GM10266 (cell line): ENCODE data around the gene CPZ.

Source experiments
- DNase-seq: peaks from one replicate; pipeline ENCODE4 v3.0.0; 2012; ENCODE audit errors: extremely low spot score
- TF ChIP-seq, protein P1 (sequence below): IDR thresholded peaks from 2 replicates; pipeline ENCODE4 v1.5.1; 2012; ENCODE audit warnings: mild to moderate bottlenecking, low read depth; ENCODE audit not compliant: control insufficient read depth, insufficient read depth; ENCODE audit errors: missing control alignments

Gene CPZ

DNA sequence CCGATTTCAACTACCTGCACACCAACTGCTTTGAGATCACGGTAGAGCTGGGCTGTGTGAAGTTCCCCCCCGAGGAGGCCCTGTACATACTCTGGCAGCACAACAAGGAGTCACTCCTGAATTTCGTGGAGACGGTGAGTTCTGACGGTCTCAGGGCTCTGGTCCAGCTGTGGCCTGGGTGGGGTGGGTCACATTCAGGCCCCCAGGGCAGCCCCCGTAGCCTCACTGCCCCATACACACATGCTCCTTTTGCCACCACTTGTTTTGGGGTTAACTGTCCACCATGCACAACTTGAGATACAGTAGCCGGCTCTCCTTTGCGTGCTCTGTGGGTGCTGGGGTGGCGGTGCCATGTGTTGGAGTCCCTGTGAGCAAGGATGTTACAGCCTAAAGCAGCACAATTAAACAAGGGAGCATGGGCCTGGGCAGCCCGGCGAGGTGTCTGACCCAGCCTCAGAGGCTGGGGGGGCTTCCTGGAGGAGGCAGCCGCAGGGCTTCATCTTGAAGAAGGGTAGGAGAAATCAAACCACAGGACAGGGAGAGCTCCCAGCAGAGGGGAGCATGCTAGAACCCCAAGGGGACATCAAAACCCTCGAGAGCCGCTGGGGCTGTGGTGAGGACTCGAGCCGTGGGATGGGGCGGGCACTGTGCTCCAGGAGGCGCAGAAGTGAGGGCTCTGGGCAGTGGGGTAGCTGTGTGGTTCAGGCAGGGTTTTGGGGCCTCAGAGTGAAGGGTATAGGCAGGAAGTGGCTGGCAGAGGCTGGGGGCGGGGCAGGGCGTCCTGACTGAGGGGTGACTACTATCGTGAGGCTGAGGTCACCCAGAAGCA lies 22.0 kb downstream of the CPZ start:
- TF ChIP-seq, protein P1, sequence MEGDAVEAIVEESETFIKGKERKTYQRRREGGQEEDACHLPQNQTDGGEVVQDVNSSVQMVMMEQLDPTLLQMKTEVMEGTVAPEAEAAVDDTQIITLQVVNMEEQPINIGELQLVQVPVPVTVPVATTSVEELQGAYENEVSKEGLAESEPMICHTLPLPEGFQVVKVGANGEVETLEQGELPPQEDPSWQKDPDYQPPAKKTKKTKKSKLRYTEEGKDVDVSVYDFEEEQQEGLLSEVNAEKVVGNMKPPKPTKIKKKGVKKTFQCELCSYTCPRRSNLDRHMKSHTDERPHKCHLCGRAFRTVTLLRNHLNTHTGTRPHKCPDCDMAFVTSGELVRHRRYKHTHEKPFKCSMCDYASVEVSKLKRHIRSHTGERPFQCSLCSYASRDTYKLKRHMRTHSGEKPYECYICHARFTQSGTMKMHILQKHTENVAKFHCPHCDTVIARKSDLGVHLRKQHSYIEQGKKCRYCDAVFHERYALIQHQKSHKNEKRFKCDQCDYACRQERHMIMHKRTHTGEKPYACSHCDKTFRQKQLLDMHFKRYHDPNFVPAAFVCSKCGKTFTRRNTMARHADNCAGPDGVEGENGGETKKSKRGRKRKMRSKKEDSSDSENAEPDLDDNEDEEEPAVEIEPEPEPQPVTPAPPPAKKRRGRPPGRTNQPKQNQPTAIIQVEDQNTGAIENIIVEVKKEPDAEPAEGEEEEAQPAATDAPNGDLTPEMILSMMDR: no peak
- DNase-seq: no peak

DNA sequence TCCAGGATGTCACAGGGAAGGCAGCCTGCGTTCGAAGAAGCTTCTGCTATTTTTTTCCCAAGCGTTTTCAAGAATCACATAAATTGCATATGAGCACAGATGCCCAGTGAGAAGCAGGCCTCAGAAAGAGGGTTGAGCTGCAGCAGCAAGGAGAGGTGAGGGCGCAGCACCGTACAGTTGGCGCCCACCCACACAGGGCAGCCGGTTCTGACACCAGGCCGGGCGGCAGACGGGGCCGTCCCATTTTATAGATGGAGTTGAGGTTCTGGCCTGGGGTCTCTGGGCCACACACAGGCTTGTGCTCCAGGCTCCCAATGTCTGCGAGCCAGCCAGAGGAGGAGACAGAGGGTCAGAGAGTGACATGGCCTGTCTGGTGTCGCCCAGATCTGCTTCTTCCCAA lies 22.8 kb downstream of the CPZ start:
- TF ChIP-seq, protein P1: no peak
- no peak for DNase-seq

DNA sequence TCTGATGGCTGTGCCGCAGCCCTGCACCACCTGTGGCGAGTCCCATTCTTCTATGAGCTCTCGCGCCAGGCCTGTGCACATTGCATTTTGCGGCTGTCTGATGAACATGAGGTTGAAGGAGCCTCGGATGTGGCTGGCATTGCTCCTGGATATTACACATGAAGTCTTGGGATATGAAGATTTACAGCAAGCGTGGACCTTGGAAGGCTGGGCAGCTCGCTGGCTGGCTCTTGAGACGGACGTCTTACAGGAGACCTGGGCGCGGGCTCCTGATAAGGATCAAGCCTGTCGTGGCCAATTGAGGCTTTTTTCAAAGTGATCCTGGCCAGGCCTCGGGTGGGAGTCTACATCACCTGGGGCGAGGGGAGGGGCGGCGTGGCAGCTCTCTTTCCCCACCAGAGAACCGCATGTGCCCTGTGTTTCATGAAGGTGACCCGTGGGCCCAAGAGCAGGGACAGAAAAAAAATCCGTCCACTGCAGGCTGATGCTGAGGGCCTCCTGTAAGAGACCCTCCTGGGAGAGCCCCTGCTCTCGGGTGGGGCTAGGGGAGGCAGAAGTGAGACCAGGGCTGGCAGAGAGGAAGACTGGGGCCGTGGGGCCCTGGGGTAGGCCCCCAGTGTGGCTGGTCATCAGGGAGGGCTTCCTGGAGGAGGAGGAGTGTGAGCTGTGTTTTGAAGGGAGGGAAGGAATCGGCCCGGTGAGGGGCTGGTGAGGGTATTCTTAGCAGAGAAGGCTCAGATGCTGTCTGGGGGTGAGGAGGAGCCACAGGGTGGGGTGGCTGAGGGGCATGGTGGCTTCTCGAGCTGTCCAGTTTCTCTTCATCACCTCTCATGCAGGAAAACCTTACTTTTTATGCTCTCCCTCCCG lies 23.6 kb downstream of the CPZ start:
- TF ChIP-seq, protein P1: no peak
- no peak for DNase-seq

GRCh38 chr4:8616831-8617230 lies 24.3 kb downstream of the CPZ start:
- DNase-seq: no peak

GRCh38 chr4:8617486-8618040 lies 25.0 kb downstream of the CPZ start:
- DNase-seq: no peak
- TF ChIP-seq, protein P1: no peak

More at GRCh38 chr4:8616831-8617230, 24.3 kb downstream of the CPZ start:
- TF ChIP-seq, protein P1: no peak

DNA sequence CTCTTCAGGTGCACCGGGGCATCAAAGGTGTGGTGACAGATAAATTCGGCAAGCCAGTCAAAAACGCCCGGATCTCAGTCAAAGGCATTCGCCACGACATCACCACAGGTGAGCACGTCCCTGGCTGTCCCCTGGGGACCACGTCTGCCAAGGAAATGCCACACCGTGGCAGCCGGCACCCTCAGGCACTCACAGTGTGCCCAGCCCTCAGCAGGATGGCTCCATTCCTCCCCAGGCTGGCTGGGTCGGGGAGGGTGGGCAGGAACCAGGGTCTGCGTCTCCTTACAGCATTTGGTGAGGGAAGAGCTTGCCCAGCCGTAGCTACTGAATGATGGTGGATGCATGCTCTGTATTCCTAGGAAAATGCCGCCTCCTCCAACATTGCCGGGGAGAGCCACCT lies 25.9 kb downstream of the CPZ start:
- DNase-seq: no peak
- TF ChIP-seq, protein P1: no peak
